ENCODE data around the gene BLACAT1. TPM values are rescaled to one million over a fixed set of nuclear protein-coding genes. Genes with fewer than 3 reads are reported as not detected.

Gene BLACAT1
- total RNA-seq, 1 donor from 2014 or later, result 3.9 TPM

DNA sequence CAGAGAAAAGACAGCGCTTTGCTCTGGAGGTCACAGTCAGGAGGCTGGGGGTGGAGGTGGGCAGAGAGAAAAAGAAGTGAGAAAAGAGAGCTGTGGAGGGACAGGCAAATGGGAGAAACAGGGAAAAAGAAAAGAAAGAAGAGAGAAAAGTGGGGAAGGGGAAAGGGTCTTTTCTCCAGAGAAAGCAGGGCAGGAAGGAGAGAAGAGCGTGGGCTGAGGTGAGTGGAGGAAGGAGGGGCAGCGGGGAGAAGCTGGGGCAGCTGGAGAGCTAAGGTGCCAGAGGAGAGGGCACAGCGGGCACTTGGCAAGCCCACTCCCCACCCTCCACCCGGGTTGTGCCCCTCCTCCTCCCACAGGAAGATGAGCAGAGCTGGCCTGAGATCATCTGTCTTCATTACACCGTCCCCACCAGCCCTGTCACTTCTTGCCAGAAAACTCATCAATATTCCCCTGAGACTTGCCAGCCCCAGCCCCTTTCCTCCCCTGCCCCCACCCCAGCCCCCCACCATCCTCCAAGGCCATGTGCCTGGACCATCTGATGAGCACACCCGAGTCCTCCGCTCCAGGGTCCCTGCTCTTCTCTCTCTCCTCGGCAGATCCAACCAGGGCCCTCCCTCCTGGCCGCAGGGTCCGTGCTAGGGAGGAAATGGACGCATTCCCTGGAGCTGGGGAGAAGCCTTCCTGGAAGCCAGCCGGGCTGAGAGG, 17.0 kb upstream of the BLACAT1 start:
- peaks cover 19% of the 10 kb centered on the region for H3K27me3 Mint-ChIP-seq (ENCODE audit: low read depth)
- TF ChIP-seq, protein P1, sequence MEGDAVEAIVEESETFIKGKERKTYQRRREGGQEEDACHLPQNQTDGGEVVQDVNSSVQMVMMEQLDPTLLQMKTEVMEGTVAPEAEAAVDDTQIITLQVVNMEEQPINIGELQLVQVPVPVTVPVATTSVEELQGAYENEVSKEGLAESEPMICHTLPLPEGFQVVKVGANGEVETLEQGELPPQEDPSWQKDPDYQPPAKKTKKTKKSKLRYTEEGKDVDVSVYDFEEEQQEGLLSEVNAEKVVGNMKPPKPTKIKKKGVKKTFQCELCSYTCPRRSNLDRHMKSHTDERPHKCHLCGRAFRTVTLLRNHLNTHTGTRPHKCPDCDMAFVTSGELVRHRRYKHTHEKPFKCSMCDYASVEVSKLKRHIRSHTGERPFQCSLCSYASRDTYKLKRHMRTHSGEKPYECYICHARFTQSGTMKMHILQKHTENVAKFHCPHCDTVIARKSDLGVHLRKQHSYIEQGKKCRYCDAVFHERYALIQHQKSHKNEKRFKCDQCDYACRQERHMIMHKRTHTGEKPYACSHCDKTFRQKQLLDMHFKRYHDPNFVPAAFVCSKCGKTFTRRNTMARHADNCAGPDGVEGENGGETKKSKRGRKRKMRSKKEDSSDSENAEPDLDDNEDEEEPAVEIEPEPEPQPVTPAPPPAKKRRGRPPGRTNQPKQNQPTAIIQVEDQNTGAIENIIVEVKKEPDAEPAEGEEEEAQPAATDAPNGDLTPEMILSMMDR (conservative IDR thresholded peaks at IDR 0.05), result no peak
- peaks cover 7% of the 10 kb centered on the region for H3K9me3 Mint-ChIP-seq
- no peak for DNase-seq (ENCODE audit: low read depth, low spot score)
- H3K4me3 Mint-ChIP-seq, result no peak overlapping the region
- peaks cover 12% of the 10 kb centered on the region for H3K4me1 Mint-ChIP-seq
- H3K36me3 Mint-ChIP-seq (ENCODE audit: low read depth), result no peaks in the 10 kb centered on the region
- no peak overlapping the region for H3K27ac Mint-ChIP-seq (ENCODE audit: unreplicated experiment)

DNA sequence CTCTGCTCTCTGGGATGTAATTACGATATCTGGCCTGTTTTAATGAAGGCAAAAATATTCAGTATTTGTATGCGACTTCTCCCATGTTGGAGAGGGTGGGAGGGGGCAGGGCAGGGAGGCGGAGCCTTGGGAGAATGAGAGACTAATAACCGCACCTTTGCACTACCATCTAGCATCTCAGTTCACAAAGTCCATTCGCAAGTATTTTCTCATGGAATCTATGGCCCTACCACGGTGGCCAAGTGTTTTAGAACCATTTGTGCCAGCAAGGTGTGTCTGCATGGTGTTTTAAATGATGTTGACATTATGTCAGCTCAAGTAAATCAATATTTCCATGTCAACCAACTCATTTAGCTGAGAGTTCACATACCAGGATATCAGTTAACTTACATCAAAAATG, 14.3 kb upstream of the BLACAT1 start:
- Mint-ChIP-seq H3K9me3 (peaks cover 5% of the 10 kb centered on the region), H3K36me3 (ENCODE audit: low read depth) (no peaks in the 10 kb centered on the region), H3K27me3 (ENCODE audit: low read depth) (peaks cover 19% of the 10 kb centered on the region), H3K4me1 (peaks cover 21% of the 10 kb centered on the region), H3K4me3 (no peak overlapping the region), H3K27ac (ENCODE audit: unreplicated experiment) (no peak overlapping the region)
- DNase-seq (ENCODE audit: low read depth, low spot score), result no peak
- TF ChIP-seq, protein P1 (conservative IDR thresholded peaks at IDR 0.05), result no peak

DNA sequence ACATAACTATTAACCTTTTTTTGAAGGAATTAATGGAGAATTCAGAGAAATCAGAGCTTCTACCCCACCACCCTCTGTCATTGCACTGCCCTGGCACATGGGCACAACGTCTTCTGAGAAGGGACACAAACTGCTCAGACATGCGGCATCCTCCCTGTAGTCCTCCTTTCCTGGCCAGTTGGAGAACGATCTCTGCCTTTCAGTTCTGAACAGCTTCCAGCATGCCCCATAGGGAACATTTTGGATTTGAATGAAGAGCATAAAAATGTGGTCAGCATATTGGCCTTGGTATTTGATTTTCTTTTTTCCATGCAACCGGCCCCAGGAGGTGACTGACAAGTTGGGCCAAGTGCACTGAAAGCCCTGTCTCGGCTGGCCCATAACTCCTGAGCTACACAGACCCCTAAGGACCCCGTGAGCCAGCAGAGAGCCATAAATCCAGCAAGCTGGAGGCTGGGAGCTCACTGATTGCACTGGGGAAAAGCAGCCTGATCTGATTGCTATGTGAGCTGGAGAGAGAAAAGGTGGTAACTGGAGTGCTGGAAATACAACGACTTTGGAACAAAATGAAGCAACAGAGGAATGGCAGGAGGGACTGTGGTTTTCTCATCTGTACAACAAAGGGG, 10.9 kb upstream of the BLACAT1 start:
- Mint-ChIP-seq H3K36me3 (ENCODE audit: low read depth) (no peaks in the 10 kb centered on the region), H3K9me3 (no peaks in the 10 kb centered on the region), H3K27me3 (ENCODE audit: low read depth) (peaks cover 3% of the 10 kb centered on the region), H3K27ac (ENCODE audit: unreplicated experiment) (peak overlapping the region; percentile 85), H3K4me1 (peaks cover 9% of the 10 kb centered on the region), H3K4me3 (no peak overlapping the region)
- TF ChIP-seq, protein P1 (conservative IDR thresholded peaks at IDR 0.05), result no peak
- no peak for DNase-seq (ENCODE audit: low read depth, low spot score)

- Mint-ChIP-seq H3K27me3 (ENCODE audit: low read depth) (peaks cover 11% of the 10 kb centered on the region), H3K4me3 (no peak overlapping the region), H3K4me1 (peaks cover 9% of the 10 kb centered on the region), H3K27ac (ENCODE audit: unreplicated experiment) (no peak overlapping the region), H3K9me3 (no peaks in the 10 kb centered on the region), H3K36me3 (ENCODE audit: low read depth) (no peaks in the 10 kb centered on the region)
- TF ChIP-seq, protein P1 (conservative IDR thresholded peaks at IDR 0.05), result no peak
- no peak for DNase-seq (ENCODE audit: low read depth, low spot score)
Measured at GRCh38 chr1:205465392-205465791, 9.5 kb upstream of the BLACAT1 start.

GRCh38 chr1:205458777-205459566, 3.1 kb upstream of the BLACAT1 start:
- H3K9me3 Mint-ChIP-seq, result no peaks in the 10 kb centered on the region
- H3K27me3 Mint-ChIP-seq (ENCODE audit: low read depth), result peaks cover 69% of the 10 kb centered on the region
- TF ChIP-seq, protein P1 (conservative IDR thresholded peaks at IDR 0.05), result no peak
- H3K36me3 Mint-ChIP-seq (ENCODE audit: low read depth), result no peaks in the 10 kb centered on the region
- H3K27ac Mint-ChIP-seq (ENCODE audit: unreplicated experiment), result no peak overlapping the region
- peak overlapping the region; percentile 78 for H3K4me3 Mint-ChIP-seq
- peaks cover 18% of the 10 kb centered on the region for H3K4me1 Mint-ChIP-seq
- DNase-seq (ENCODE audit: low read depth, low spot score), result peak; percentile 53

Measured in neural crest cell (in vitro differentiated cells).